Measurements from ENCODE around the gene XCL1.
"Not testable (repeated sequence)": the region's sequence is repeated elsewhere in the genome, so short reads cannot be mapped to it uniquely, and the experiment has no call there.

The XCL1 gene

GRCh38 chr1:168581817-168582572 is 5.6 kb downstream of the XCL1 start:
- TF ChIP-seq ZNF274 (IDR thresholded peaks at IDR 0.05; ENCODE audit: low read depth, low read length) = no peak
- H3K4me3 ChIP-seq (ENCODE audit: low read length) = no peak overlapping the region

- no peak overlapping the region for H3K4me3 ChIP-seq (ENCODE audit: low read length)
- TF ChIP-seq ZNF274 (IDR thresholded peaks at IDR 0.05; ENCODE audit: low read depth, low read length) = no peak
These were observed 6.4 kb downstream of the XCL1 start for GRCh38 chr1:168582688-168583336.

GRCh38 chr1:168583571-168583970 is 7.2 kb downstream of the XCL1 start:
- no peak for TF ChIP-seq ZNF274 (IDR thresholded peaks at IDR 0.05; ENCODE audit: low read depth, low read length)
- no peak overlapping the region for H3K4me3 ChIP-seq (ENCODE audit: low read length)

GRCh38 chr1:168585191-168585590 is 8.8 kb downstream of the XCL1 start:
- TF ChIP-seq ZNF274 (IDR thresholded peaks at IDR 0.05; ENCODE audit: low read depth, low read length) = no peak
- H3K4me3 ChIP-seq (ENCODE audit: low read length) = no peak overlapping the region

- no peak for TF ChIP-seq ZNF274 (IDR thresholded peaks at IDR 0.05; ENCODE audit: low read depth, low read length)
- no peak overlapping the region for H3K4me3 ChIP-seq (ENCODE audit: low read length)
These were observed 9.5 kb downstream of the XCL1 start for GRCh38 chr1:168585937-168586336.

- TF ChIP-seq ZNF274 (IDR thresholded peaks at IDR 0.05; ENCODE audit: low read depth, low read length) = no peak
These were observed 12.8 kb downstream of the XCL1 start for GRCh38 chr1:168589167-168589566.

GRCh38 chr1:168591066-168591465 is 14.7 kb downstream of the XCL1 start:
- H3K4me3 ChIP-seq (ENCODE audit: low read length) = no peak overlapping the region
- no peak for TF ChIP-seq ZNF274 (IDR thresholded peaks at IDR 0.05; ENCODE audit: low read depth, low read length)

More at GRCh38 chr1:168589167-168589566, 12.8 kb downstream of the XCL1 start:
- no peak overlapping the region for H3K4me3 ChIP-seq (ENCODE audit: low read length)

GRCh38 chr1:168591641-168592250 is 15.3 kb downstream of the XCL1 start:
- no peak overlapping the region for H3K4me3 ChIP-seq (ENCODE audit: low read length)
- no peak for TF ChIP-seq ZNF274 (IDR thresholded peaks at IDR 0.05; ENCODE audit: low read depth, low read length)

- H3K4me3 ChIP-seq (ENCODE audit: low read length) = not testable (repeated sequence)
These were observed 19.0 kb downstream of the XCL1 start for GRCh38 chr1:168595403-168595802.

- H3K4me3 ChIP-seq (ENCODE audit: low read length) = no peak overlapping the region
- TF ChIP-seq ZNF274 (IDR thresholded peaks at IDR 0.05; ENCODE audit: low read depth, low read length) = no peak
These were observed 21.7 kb downstream of the XCL1 start for GRCh38 chr1:168598125-168598524.

- TF ChIP-seq ZNF274 (IDR thresholded peaks at IDR 0.05; ENCODE audit: low read depth, low read length) = no peak
- no peak overlapping the region for H3K4me3 ChIP-seq (ENCODE audit: low read length)
These were observed 22.5 kb downstream of the XCL1 start for GRCh38 chr1:168598892-168599291.

- no peak overlapping the region for H3K4me3 ChIP-seq (ENCODE audit: low read length)
- no peak for TF ChIP-seq ZNF274 (IDR thresholded peaks at IDR 0.05; ENCODE audit: low read depth, low read length)
These were observed 23.2 kb downstream of the XCL1 start for GRCh38 chr1:168599641-168600040.

- TF ChIP-seq ZNF274 (IDR thresholded peaks at IDR 0.05; ENCODE audit: low read depth, low read length) = no peak
- no peak overlapping the region for H3K4me3 ChIP-seq (ENCODE audit: low read length)
These were observed 24.6 kb downstream of the XCL1 start for GRCh38 chr1:168601051-168601450.

GRCh38 chr1:168603501-168604110 is 27.2 kb downstream of the XCL1 start:
- H3K4me3 ChIP-seq (ENCODE audit: low read length) = no peak overlapping the region
- TF ChIP-seq ZNF274 (IDR thresholded peaks at IDR 0.05; ENCODE audit: low read depth, low read length) = no peak

GRCh38 chr1:168605443-168605842 is 29.0 kb downstream of the XCL1 start:
- TF ChIP-seq ZNF274 (IDR thresholded peaks at IDR 0.05; ENCODE audit: low read depth, low read length) = no peak

More at GRCh38 chr1:168605443-168605842, 29.0 kb downstream of the XCL1 start:
- no peak overlapping the region for H3K4me3 ChIP-seq (ENCODE audit: low read length)

Measured in GM08714 (cell line).